ENCODE data around the gene MLST8. TPM values are rescaled to one million over a fixed set of nuclear protein-coding genes. Genes with fewer than 3 reads are reported as not detected.

Gene MLST8
- total and polyA plus RNA-seq, 2 donors (not counting 1 experiment from before 2014, with no cell fraction given) = 36.1 to 112 TPM

DNA sequence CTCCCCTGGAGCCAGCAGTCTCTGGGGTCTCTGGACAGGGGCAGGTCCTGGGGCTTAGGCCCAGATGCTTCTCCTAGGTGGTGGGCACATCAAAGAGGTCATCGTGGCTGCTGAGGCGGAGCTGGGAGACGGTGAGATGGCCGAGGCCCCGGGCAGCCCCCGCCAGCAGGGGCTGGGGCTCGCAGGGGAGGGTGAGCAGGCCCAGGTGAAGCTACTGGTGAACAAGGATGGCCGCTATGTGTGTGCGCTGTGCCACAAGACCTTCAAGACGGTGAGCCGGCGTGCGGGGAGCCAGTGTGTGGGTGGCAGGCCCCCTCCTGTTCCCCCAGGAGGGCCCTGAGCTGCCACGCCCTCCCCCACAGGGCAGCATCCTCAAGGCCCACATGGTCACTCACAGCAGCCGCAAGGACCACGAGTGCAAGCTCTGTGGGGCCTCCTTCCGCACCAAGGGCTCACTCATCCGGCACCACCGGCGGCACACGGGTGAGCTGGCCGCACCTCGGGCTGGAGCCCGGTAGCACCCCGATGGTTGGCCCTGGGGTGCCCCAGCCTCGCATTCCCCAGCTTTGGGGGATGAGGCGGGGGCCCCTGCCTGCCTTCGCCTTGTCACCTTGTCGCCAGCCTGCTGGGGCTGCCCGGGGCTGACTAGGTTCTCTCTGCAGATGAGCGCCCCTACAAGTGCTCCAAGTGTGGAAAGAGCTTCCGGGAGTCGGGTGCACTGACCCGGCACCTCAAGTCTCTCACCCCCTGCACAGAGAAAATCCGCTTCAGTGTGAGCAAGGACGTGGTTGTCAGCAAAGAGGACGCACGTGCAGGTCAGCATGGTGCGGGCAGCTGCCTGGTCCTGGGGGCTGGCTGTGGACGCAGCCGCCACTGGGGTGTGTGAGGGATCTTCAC, 27.1 kb downstream of the MLST8 start:
- H3K27ac ChIP-seq (ENCODE audit: low read length in 2 of 2) = no peak overlapping the region
- Mint-ChIP-seq H3K4me1 (no peaks in the 10 kb centered on the region), H3K4me3 (no peak overlapping the region), H3K27me3 (peaks cover 3% of the 10 kb centered on the region), H3K27ac (no peak overlapping the region), H3K9me3 (ENCODE audit: insufficient read depth) (no peaks in the 10 kb centered on the region)
- peaks cover 0 to 2% (median 0%) of the 10 kb centered on the region in 3 donors for H3K9me3 ChIP-seq (ENCODE audit: control extremely low read depth in 1 of 3, control insufficient read depth in 2 of 3, insufficient read depth in 1 of 3, low read length in 2 of 3)
- H3K27me3 ChIP-seq (replicated peaks in 1 of 4; ENCODE audit: control extremely low read depth in 1 of 4, control insufficient read depth in 3 of 4, insufficient read depth in 4 of 4, low read length in 3 of 4) = peaks cover 0 to 19% (median 7%) of the 10 kb centered on the region in 4 experiments
- no peak overlapping the region for H2AFZ ChIP-seq (ENCODE audit: insufficient read depth, low read depth, low read length, poor library complexity, severe bottlenecking)
- H3K36me3 ChIP-seq (replicated peaks in 1 of 2; ENCODE audit: control extremely low read depth in 1 of 2, control insufficient read depth in 1 of 2, extremely low read depth in 1 of 2, insufficient read depth in 2 of 2, low read length in 1 of 2) = peaks cover 0 to 64% of the 10 kb centered on the region in 2 experiments
- H3K4me2 ChIP-seq (replicated peaks; ENCODE audit: low read depth, low read length, poor library complexity, severe bottlenecking) = no peak overlapping the region
- ChIA-PET POLR2A (no interaction called here), CTCF (no interaction called here)
- peaks cover 14% of the 10 kb centered on the region for H3K79me2 ChIP-seq (ENCODE audit: control insufficient read depth, insufficient read depth, low read length)
- H4K20me1 ChIP-seq (ENCODE audit: control insufficient read depth, insufficient read depth, low read length, poor library complexity, severe bottlenecking) = peaks cover 53% of the 10 kb centered on the region
- H3K9ac ChIP-seq (ENCODE audit: low read length) = no peak overlapping the region
- TF ChIP-seq EZH2 (IDR thresholded peaks at IDR 0.05; ENCODE audit: borderline replicate concordance, insufficient read depth, low read depth, low read length, poor library complexity, severe bottlenecking) = no peak
- TF ChIP-seq, protein P1, sequence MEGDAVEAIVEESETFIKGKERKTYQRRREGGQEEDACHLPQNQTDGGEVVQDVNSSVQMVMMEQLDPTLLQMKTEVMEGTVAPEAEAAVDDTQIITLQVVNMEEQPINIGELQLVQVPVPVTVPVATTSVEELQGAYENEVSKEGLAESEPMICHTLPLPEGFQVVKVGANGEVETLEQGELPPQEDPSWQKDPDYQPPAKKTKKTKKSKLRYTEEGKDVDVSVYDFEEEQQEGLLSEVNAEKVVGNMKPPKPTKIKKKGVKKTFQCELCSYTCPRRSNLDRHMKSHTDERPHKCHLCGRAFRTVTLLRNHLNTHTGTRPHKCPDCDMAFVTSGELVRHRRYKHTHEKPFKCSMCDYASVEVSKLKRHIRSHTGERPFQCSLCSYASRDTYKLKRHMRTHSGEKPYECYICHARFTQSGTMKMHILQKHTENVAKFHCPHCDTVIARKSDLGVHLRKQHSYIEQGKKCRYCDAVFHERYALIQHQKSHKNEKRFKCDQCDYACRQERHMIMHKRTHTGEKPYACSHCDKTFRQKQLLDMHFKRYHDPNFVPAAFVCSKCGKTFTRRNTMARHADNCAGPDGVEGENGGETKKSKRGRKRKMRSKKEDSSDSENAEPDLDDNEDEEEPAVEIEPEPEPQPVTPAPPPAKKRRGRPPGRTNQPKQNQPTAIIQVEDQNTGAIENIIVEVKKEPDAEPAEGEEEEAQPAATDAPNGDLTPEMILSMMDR (IDR thresholded peaks at IDR 0.05) = no peak
- peaks cover 10 to 12% of the 10 kb centered on the region in 2 donors for H3K4me1 ChIP-seq (ENCODE audit: control insufficient read depth in 2 of 2, insufficient read depth in 2 of 2, low read length in 2 of 2)
- intact Hi-C loops (cut with micrococcal nuclease) = no loop called here
- no peak overlapping the region for H3K4me3 ChIP-seq (ENCODE audit: control extremely low read depth in 1 of 5, extremely low read depth in 1 of 5, insufficient read depth in 1 of 5, low read depth in 2 of 5, low read length in 4 of 5)
- ATAC-seq (ENCODE audit: low read depth) = no peak
- whole genome bisulfite sequencing (ENCODE audit: insufficient coverage) = 93% methylated on average over 33 of the region's 41 CpGs
- DNase-seq = no peak

Data from B cell (primary cell).